Measurements from ENCODE around the gene KIF17. TPM values are rescaled to one million over a fixed set of nuclear protein-coding genes. Genes with fewer than 3 reads are reported as not detected.

KIF17 gene
- polyA plus RNA-seq, 2 donors = 0.45 to 0.48 TPM

DNA sequence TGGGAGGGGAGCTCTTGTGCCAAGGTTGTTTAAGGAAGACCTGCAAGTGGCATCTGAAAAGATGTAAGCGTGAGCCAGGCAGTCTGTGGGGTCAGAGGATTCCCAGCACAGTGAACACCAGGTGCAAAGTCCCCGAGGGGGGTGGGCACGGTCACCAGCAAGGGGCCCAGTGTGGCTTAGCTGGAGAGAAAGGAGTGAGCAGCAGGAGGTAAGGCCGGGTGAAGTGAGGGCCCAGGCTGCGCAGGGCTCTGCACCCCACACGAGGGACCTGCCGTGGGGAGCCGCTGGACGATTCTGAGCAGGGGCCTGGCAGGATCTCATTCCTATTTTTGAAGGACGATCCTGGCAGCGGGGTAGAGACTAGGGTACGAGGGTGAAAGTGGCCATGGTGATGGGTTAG lies 60.8 kb downstream of the KIF17 start:
- Histone ChIP-seq H3K27ac (ENCODE audit: low read depth in 2 of 2, low read length in 1 of 2) (no peak overlapping the region), H3K4me1 (ENCODE audit: control insufficient read depth in 2 of 2, insufficient read depth in 2 of 2, low read length in 1 of 2) (peaks cover 4 to 5% of the 10 kb centered on the region in 2 donors), H3K36me3 (ENCODE audit: control insufficient read depth in 2 of 2, insufficient read depth in 2 of 2, low read length in 1 of 2) (peaks cover 36 to 43% of the 10 kb centered on the region in 2 donors), H3K27me3 (ENCODE audit: control insufficient read depth in 1 of 2, insufficient read depth in 2 of 2, low read length in 2 of 2) (no peaks in the 10 kb centered on the region), H3K4me3 (ENCODE audit: low read depth in 1 of 2, low read length in 2 of 2) (no peak overlapping the region), H3K9me3 (ENCODE audit: control insufficient read depth in 2 of 2, insufficient read depth in 1 of 2, low read depth in 1 of 2, low read length in 1 of 2) (no peaks in the 10 kb centered on the region)
- WGBS, 2 donors = 89 to 90% methylated on average over 12 of the region's 12 CpGs

- H3K9me3 ChIP-seq (ENCODE audit: control insufficient read depth in 2 of 2, insufficient read depth in 1 of 2, low read depth in 1 of 2, low read length in 1 of 2) = no peaks in the 10 kb centered on the region
- H3K4me3 ChIP-seq (ENCODE audit: low read depth in 1 of 2, low read length in 2 of 2) = no peak overlapping the region
- H3K4me1 ChIP-seq (ENCODE audit: control insufficient read depth in 2 of 2, insufficient read depth in 2 of 2, low read length in 1 of 2) = peaks cover 0 to 4% of the 10 kb centered on the region in 2 donors
- WGBS, 2 donors = 73 to 80% methylated on average over 20 of the region's 20 CpGs
- no peaks in the 10 kb centered on the region for H3K27me3 ChIP-seq (ENCODE audit: control insufficient read depth in 1 of 2, insufficient read depth in 2 of 2, low read length in 2 of 2)
- H3K36me3 ChIP-seq (ENCODE audit: control insufficient read depth in 2 of 2, insufficient read depth in 2 of 2, low read length in 1 of 2) = peaks cover 33 to 57% of the 10 kb centered on the region in 2 donors
- H3K27ac ChIP-seq (ENCODE audit: low read depth in 2 of 2, low read length in 1 of 2) = no peak overlapping the region
These were observed 63.6 kb downstream of the KIF17 start for GRCh38 chr1:20654104-20654690.

DNA sequence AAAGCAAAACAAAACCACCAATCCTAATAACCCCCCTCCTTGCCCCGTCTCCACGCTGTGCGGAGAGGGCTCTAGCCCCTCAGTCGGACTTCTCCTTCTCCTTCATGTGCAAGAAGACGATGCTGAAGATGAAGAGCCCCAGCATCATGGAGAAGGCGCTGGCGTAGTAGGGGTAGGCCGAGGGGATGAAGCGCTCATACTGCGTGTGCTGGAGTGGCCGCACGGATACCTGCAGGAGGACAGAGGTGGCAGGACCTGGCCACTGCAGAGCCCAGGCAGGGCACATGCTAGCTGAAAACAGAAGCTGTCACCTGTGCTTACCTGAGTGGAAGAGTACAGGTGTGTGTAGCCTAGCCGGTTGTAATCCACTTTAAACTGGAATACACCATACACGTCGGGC lies 65.5 kb downstream of the KIF17 start:
- Histone ChIP-seq H3K4me3 (ENCODE audit: low read depth in 1 of 2, low read length in 2 of 2) (no peak overlapping the region), H3K4me1 (ENCODE audit: control insufficient read depth in 2 of 2, insufficient read depth in 2 of 2, low read length in 1 of 2) (peaks cover 0 to 3% of the 10 kb centered on the region in 2 donors), H3K27me3 (ENCODE audit: control insufficient read depth in 1 of 2, insufficient read depth in 2 of 2, low read length in 2 of 2) (no peaks in the 10 kb centered on the region), H3K27ac (ENCODE audit: low read depth in 2 of 2, low read length in 1 of 2) (no peak overlapping the region), H3K9me3 (ENCODE audit: control insufficient read depth in 2 of 2, insufficient read depth in 1 of 2, low read depth in 1 of 2, low read length in 1 of 2) (no peaks in the 10 kb centered on the region), H3K36me3 (ENCODE audit: control insufficient read depth in 2 of 2, insufficient read depth in 2 of 2, low read length in 1 of 2) (peaks cover 35 to 68% of the 10 kb centered on the region in 2 donors)
- WGBS, 2 donors = 95% methylated on average over 15 of the region's 15 CpGs

DNA sequence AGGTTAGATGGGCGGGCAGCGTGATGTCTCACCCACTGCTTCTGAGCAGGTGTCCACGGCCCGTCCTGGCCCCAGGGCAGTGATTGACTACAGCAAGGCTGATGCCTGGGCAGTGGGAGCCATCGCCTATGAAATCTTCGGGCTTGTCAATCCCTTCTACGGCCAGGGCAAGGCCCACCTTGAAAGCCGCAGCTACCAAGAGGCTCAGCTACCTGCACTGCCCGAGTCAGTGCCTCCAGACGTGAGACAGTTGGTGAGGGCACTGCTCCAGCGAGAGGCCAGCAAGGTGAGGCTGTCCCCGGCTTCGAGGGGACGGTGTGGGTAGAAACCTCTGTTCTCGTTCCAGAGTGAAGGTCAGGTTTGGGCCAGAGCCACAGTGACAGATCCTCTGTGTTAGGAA lies 68.9 kb downstream of the KIF17 start:
- no peaks in the 10 kb centered on the region for H3K27me3 ChIP-seq (ENCODE audit: control insufficient read depth in 1 of 2, insufficient read depth in 2 of 2, low read length in 2 of 2)
- WGBS, 2 donors = 91% methylated on average over 15 of the region's 15 CpGs
- H3K4me3 ChIP-seq (ENCODE audit: low read depth in 1 of 2, low read length in 2 of 2) = no peak overlapping the region
- H3K4me1 ChIP-seq (ENCODE audit: control insufficient read depth in 2 of 2, insufficient read depth in 2 of 2, low read length in 1 of 2) = no peaks in the 10 kb centered on the region
- H3K27ac ChIP-seq (ENCODE audit: low read depth in 2 of 2, low read length in 1 of 2) = no peak overlapping the region
- no peaks in the 10 kb centered on the region for H3K9me3 ChIP-seq (ENCODE audit: control insufficient read depth in 2 of 2, insufficient read depth in 1 of 2, low read depth in 1 of 2, low read length in 1 of 2)
- H3K36me3 ChIP-seq (ENCODE audit: control insufficient read depth in 2 of 2, insufficient read depth in 2 of 2, low read length in 1 of 2) = peaks cover 26 to 53% of the 10 kb centered on the region in 2 donors

- Histone ChIP-seq H3K27me3 (ENCODE audit: control insufficient read depth in 1 of 2, insufficient read depth in 2 of 2, low read length in 2 of 2) (no peaks in the 10 kb centered on the region), H3K36me3 (ENCODE audit: control insufficient read depth in 2 of 2, insufficient read depth in 2 of 2, low read length in 1 of 2) (peaks cover 22 to 49% of the 10 kb centered on the region in 2 donors), H3K9me3 (ENCODE audit: control insufficient read depth in 2 of 2, insufficient read depth in 1 of 2, low read depth in 1 of 2, low read length in 1 of 2) (no peaks in the 10 kb centered on the region), H3K4me3 (ENCODE audit: low read depth in 1 of 2, low read length in 2 of 2) (no peak overlapping the region), H3K4me1 (ENCODE audit: control insufficient read depth in 2 of 2, insufficient read depth in 2 of 2, low read length in 1 of 2) (no peaks in the 10 kb centered on the region), H3K27ac (ENCODE audit: low read depth in 2 of 2, low read length in 1 of 2) (no peak overlapping the region)
- 87 to 88% methylated on average over 13 of the region's 13 CpGs for WGBS, 2 donors
These were observed 69.4 kb downstream of the KIF17 start for GRCh38 chr1:20648438-20648837.

DNA sequence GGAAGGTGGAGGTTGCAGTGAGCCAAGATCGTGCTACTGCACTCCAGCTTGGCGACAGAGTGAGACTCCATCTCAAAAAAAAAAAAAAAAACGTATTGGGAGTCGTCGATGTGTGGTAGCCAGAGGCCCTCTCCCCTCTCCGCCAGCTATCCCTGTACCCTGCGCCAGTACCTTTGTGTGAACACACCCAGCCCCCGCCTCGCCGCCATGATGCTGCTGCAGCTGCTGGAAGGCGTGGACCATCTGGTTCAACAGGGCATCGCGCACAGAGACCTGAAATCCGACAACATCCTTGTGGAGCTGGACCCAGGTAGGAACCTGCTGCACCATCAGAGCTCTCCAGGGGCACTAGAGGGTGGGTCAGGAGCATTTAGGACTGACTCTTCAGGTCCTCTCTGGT lies 72.4 kb downstream of the KIF17 start:
- H3K4me1 ChIP-seq (ENCODE audit: control insufficient read depth in 2 of 2, insufficient read depth in 2 of 2, low read length in 1 of 2) = no peaks in the 10 kb centered on the region
- H3K4me3 ChIP-seq (ENCODE audit: low read depth in 1 of 2, low read length in 2 of 2) = no peak overlapping the region
- 83 to 89% methylated on average over 12 to 14 of the region's 14 CpGs for WGBS, 2 donors
- H3K27ac ChIP-seq (ENCODE audit: low read depth in 2 of 2, low read length in 1 of 2) = no peak overlapping the region
- H3K36me3 ChIP-seq (ENCODE audit: control insufficient read depth in 2 of 2, insufficient read depth in 2 of 2, low read length in 1 of 2) = peaks cover 8 to 40% of the 10 kb centered on the region in 2 donors
- H3K27me3 ChIP-seq (ENCODE audit: control insufficient read depth in 1 of 2, insufficient read depth in 2 of 2, low read length in 2 of 2) = no peaks in the 10 kb centered on the region
- no peaks in the 10 kb centered on the region for H3K9me3 ChIP-seq (ENCODE audit: control insufficient read depth in 2 of 2, insufficient read depth in 1 of 2, low read depth in 1 of 2, low read length in 1 of 2)

DNA sequence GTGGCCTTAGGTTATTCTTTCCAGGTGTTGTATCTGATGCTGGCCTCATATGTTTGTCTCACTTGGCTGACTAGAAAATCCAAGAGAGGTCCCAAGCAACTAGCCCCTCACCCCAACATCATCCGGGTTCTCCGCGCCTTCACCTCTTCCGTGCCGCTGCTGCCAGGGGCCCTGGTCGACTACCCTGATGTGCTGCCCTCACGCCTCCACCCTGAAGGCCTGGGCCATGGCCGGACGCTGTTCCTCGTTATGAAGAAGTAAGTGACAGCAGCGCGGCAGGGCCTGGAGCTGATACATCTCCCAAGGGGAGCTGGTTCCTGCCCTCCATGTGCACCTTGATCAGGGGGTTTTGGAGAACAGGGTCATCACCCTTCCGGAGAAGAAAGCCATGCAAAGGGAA lies 73.4 kb downstream of the KIF17 start:
- Histone ChIP-seq H3K4me1 (ENCODE audit: control insufficient read depth in 2 of 2, insufficient read depth in 2 of 2, low read length in 1 of 2) (no peaks in the 10 kb centered on the region), H3K36me3 (ENCODE audit: control insufficient read depth in 2 of 2, insufficient read depth in 2 of 2, low read length in 1 of 2) (peaks cover 8 to 38% of the 10 kb centered on the region in 2 donors), H3K4me3 (ENCODE audit: low read depth in 1 of 2, low read length in 2 of 2) (no peak overlapping the region), H3K9me3 (ENCODE audit: control insufficient read depth in 2 of 2, insufficient read depth in 1 of 2, low read depth in 1 of 2, low read length in 1 of 2) (no peaks in the 10 kb centered on the region), H3K27ac (ENCODE audit: low read depth in 2 of 2, low read length in 1 of 2) (no peak overlapping the region), H3K27me3 (ENCODE audit: control insufficient read depth in 1 of 2, insufficient read depth in 2 of 2, low read length in 2 of 2) (no peaks in the 10 kb centered on the region)
- 92 to 93% methylated on average over 13 of the region's 13 CpGs for WGBS, 2 donors

- Histone ChIP-seq H3K4me1 (ENCODE audit: control insufficient read depth in 2 of 2, insufficient read depth in 2 of 2, low read length in 1 of 2) (no peaks in the 10 kb centered on the region), H3K27me3 (ENCODE audit: control insufficient read depth in 1 of 2, insufficient read depth in 2 of 2, low read length in 2 of 2) (no peaks in the 10 kb centered on the region), H3K27ac (ENCODE audit: low read depth in 2 of 2, low read length in 1 of 2) (no peak overlapping the region), H3K4me3 (ENCODE audit: low read depth in 1 of 2, low read length in 2 of 2) (no peak overlapping the region), H3K36me3 (ENCODE audit: control insufficient read depth in 2 of 2, insufficient read depth in 2 of 2, low read length in 1 of 2) (peaks cover under 1 to 26% of the 10 kb centered on the region in 2 donors), H3K9me3 (ENCODE audit: control insufficient read depth in 2 of 2, insufficient read depth in 1 of 2, low read depth in 1 of 2, low read length in 1 of 2) (no peaks in the 10 kb centered on the region)
- 58 to 86% methylated on average over 6 of the region's 6 CpGs for WGBS, 2 donors
These were observed 74.7 kb downstream of the KIF17 start for GRCh38 chr1:20643080-20643479.

DNA sequence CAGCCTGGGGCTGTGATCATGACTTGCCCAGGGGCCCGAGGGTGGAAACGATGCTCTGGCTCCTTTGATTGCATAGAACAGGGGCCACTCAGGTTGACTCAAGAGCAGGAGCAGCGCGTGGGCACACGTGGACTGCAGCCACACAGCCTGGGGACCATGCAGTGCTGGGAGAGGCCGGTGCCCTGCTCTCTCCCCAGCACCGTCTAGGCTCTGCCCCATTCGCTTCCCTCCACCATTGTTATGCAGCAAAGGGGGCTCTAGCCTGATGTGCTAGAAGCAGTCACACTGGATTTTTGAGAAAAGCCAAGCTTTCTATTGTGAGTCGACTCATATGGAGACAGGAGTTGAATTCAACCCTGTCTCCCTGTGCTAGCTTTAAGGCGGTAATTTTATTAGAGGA lies 75.8 kb downstream of the KIF17 start:
- Histone ChIP-seq H3K4me3 (ENCODE audit: low read depth in 1 of 2, low read length in 2 of 2) (no peak overlapping the region), H3K36me3 (ENCODE audit: control insufficient read depth in 2 of 2, insufficient read depth in 2 of 2, low read length in 1 of 2) (peaks cover 3 to 34% of the 10 kb centered on the region in 2 donors), H3K27me3 (ENCODE audit: control insufficient read depth in 1 of 2, insufficient read depth in 2 of 2, low read length in 2 of 2) (no peaks in the 10 kb centered on the region), H3K4me1 (ENCODE audit: control insufficient read depth in 2 of 2, insufficient read depth in 2 of 2, low read length in 1 of 2) (no peaks in the 10 kb centered on the region), H3K27ac (ENCODE audit: low read depth in 2 of 2, low read length in 1 of 2) (no peak overlapping the region), H3K9me3 (ENCODE audit: control insufficient read depth in 2 of 2, insufficient read depth in 1 of 2, low read depth in 1 of 2, low read length in 1 of 2) (no peaks in the 10 kb centered on the region)
- 80 to 85% methylated on average over 10 of the region's 10 CpGs for WGBS, 2 donors

DNA sequence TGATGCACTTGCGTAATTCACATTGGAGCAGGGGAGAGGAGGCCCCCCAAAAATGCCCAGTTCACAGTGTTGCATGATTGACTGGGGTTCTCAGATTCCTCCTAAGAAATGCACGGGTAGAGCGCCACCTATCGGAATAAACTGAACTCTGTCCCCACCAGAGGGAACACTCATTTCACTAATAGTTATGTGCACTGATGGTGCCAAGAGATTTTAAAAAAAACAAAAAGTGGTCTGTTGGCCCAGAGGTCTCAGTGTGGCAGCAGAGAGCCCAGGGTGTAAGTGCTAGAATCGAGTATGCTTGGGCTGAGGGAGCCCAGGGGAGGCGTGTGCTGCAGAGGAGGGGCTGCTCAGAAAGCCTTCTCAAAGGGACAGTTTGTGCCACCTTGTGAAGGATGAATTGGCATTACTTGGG lies 77.6 kb downstream of the KIF17 start:
- 26 to 28% methylated on average over 6 of the region's 6 CpGs for WGBS, 2 donors
- no peak overlapping the region for H3K27ac ChIP-seq (ENCODE audit: low read depth in 2 of 2, low read length in 1 of 2)
- peaks cover 3 to 32% of the 10 kb centered on the region in 2 donors for H3K36me3 ChIP-seq (ENCODE audit: control insufficient read depth in 2 of 2, insufficient read depth in 2 of 2, low read length in 1 of 2)
- no peaks in the 10 kb centered on the region for H3K9me3 ChIP-seq (ENCODE audit: control insufficient read depth in 2 of 2, insufficient read depth in 1 of 2, low read depth in 1 of 2, low read length in 1 of 2)
- peaks cover 0 to 2% of the 10 kb centered on the region in 2 donors for H3K4me1 ChIP-seq (ENCODE audit: control insufficient read depth in 2 of 2, insufficient read depth in 2 of 2, low read length in 1 of 2)
- no peaks in the 10 kb centered on the region for H3K27me3 ChIP-seq (ENCODE audit: control insufficient read depth in 1 of 2, insufficient read depth in 2 of 2, low read length in 2 of 2)
- H3K4me3 ChIP-seq (ENCODE audit: low read depth in 1 of 2, low read length in 2 of 2) = no peak overlapping the region

Data from esophagus (tissue), 2 donors.